GM21723 (cell line): Measurements from ENCODE around the gene HOXA3.

Experiments used
- ATAC-seq: cut with Tn5 transposase; IDR thresholded peaks from one replicate; pipeline ENCODE4 v1.9.1; 2021; ENCODE audit warnings: mild to moderate bottlenecking, moderate library complexity; ENCODE audit not compliant: unreplicated experiment

The HOXA3 gene

DNA sequence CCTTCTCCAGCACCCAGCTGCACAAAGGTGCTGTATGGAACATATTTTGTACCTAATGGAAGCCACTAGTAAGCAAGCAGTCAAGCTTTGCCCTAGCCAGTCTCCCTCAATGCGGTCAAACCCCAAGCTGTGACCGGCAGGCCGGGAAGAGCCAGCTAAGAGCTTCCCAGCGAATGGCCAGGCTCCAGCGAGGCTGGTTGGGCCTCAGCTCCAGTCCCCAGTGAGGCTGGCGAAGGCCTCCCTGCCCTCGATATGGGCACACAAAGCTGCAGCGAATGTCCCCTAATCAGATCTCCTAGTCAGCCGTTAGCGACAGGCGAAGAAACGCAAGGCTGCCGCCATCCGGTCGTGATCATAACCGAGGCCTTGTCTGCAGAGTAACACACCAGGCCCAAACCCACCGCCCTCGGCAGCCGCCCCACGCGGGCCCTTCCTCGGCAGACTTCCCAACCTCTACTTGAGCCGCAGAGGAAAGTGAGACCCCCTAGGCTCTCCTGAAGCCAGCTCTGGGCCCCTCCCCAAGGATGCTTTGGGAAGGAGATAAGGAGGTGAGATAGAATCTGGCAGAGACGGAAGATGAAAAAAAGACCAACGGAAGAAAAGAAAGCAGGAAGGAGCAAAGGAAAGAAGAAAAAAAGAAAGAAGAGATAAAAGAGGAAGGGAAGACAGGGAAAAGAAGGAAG lies 16.0 kb upstream of the HOXA3 start:
- ATAC-seq: no peak

DNA sequence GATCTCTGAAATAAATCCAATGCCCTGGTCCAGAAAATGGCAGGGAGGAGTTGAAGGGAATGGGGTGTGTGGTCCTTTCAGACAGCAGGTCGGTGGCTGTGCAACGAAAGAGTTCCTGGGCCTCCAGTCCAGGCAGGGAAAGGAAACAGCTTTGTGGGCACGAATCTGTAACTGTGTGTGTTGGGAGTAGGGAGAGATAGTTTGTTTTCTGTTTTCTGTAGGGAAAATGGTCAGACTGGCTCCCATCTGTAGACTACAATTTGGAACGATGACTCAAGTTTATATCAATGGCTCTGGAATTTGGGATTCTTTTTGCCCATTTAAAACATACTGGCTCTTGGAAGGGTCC lies 15.5 kb upstream of the HOXA3 start:
- no peak for ATAC-seq

DNA sequence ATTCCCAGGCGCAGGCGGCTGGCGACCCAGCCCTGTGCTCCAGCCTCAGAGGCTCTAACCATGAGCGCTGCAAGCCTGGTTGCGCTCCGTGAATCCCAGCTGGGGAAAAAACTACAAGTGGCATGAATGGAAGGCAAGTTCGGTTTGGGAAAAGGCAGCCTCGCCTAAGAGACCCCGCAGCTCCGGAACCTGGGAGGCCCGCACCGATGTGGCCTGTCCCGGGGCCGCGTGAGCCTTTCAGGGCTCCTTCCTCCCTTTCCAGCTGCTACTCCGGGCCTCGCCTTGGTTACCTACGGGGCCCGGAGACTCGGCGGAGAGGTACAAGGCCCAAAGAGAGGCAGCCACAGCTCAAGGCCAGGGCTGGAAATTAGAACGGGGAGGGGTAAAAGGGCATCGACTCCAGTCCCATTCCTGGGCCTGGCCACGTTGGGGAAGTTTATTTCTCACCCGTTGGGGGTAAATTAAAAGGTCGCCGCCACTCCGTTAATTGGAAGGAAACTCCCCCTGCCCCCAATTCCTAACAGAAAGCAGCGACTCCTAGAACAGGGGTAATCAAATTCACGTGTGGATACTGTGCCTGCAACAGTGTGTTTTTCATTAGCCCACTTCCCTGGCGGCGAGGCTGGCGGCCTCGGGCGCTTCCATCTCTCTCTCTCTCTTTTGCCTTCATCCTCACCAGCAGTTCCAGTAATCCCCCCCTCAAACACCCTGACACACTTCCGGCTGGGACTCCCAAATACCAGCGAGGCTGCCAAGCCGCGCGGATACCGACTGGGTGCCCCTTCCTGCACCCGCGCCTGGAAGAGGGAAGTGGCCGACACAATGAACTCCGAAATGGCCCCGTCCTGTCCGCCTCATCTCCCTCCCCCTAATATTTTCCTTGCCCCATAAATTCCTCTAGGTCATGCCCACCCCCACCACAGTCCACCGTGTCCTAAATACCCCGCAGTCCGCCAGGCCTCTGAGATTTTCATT lies 14.4 kb upstream of the HOXA3 start:
- no peak for ATAC-seq

DNA sequence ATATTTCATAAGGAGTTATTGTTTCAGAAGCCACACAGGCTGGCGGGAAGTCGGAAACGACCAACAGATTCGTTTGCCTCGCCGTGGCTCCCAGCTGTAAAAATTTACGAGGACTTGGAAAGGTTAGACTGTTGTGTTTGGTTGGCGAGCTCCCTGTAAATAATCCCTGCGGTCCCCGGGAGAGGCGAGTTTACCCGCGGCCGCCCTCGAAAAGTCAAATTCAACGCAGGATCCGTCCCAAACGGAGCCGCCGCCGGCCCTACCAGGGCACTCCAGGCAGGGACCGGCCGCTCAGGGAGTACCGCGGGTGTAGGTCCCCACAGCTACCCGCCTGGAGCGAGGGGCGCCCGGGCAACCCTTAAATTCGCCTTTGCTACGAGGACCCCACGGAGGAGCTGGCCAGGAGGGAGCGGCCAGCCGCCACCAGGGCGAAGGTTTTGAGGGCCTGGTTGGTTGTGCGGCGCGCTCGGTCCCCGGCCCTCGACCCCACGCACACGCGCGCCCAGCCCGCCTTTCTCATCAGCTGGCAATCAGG lies 13.7 kb upstream of the HOXA3 start:
- ATAC-seq: no peak

DNA sequence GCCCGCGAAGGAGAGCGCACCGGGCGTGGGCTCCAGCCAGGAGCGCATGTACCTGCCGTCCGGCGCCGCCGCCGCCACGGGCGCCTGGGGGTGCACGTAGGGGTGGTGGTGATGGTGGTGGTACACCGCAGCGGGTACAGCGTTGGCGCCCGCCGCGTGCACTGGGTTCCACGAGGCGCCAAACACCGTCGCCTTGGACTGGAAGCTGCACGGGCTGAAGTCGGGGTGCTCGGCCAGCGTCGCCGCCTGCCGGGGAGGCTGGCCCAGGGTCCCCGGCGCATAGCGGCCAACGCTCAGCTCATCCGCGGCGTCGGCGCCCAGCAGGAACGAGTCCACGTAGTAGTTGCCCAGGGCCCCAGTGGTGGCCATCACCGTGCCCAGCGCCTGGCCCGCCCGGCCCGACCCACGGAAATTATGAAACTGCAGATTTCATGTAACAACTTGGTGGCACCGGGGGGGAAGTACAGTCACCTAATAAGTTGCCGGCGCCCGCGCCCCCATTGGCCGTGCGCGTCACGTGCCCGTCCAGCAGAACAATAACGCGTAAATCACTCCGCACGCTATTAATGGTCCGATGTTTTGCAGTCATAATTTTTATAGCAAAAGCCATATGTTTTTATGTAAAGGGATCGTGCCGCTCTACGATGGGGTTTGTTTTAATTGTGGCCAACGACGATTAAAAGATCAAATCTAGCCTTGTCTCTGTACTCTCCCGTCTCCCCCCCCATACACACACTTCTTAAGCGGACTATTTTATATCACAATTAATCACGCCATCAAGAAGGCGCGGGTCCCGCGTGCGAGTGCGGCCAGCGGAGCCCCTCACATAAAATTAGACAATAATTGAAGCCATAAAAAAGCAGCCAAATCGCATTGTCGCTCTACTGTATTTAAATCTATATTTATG lies 13.0 kb upstream of the HOXA3 start, which contains the start of gene HOXA9:
Gene HOXA9, minus strand, starts transcription at position 449 of the 907 bp plus-strand sequence. Its CDS starts 80 bp downstream, at position 369.
- no peak for ATAC-seq

DNA sequence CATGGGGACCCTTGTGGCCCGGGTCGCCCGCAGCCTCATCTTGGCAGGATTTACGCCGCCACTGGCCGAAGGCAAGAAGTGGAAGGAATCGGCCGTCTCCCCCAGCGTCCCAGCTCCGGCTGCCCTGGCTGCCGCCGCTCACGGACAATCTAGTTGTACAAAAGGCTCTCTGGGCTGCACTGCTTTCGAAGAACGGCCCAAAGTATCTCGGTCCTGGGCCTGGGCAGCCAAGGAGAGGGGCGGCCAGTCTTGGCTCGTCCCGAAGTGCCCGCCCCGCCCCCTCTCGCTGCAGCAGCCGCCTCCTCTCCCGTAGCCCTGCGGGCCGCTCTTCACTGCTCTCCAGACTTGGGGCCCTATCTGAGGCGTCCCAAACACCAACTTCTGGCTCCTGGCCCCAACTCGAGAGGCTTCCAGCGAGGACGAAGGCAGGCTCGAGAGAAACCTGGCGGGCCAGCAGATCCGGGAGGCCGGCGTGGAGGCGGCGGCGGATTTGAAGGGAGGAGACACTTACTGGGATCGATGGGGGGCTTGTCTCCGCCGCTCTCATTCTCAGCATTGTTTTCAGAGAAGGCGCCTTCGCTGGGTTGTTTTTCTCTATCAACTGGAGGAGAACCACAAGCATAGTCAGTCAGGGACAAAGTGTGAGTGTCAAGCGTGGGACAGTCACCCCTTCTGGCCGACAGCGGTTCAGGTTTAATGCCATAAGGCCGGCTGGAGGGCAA lies 12.1 kb upstream of the HOXA3 start:
- no peak for ATAC-seq

DNA sequence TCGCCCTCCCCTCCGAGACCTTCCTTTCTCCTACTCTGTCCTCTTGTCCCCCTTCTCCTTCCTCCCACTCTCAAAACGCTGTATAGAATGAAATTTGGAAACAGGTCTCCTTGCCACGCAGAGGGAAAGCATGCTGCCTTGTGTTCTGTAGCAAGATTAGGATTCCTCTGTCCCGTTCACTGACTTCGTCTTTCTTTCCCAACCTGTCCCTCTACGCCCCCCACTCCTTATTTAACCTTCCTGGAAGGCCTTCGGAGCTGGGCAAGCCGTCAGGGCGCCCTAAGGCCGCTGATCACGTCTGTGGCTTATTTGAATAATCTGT lies 11.6 kb upstream of the HOXA3 start:
- no peak for ATAC-seq

DNA sequence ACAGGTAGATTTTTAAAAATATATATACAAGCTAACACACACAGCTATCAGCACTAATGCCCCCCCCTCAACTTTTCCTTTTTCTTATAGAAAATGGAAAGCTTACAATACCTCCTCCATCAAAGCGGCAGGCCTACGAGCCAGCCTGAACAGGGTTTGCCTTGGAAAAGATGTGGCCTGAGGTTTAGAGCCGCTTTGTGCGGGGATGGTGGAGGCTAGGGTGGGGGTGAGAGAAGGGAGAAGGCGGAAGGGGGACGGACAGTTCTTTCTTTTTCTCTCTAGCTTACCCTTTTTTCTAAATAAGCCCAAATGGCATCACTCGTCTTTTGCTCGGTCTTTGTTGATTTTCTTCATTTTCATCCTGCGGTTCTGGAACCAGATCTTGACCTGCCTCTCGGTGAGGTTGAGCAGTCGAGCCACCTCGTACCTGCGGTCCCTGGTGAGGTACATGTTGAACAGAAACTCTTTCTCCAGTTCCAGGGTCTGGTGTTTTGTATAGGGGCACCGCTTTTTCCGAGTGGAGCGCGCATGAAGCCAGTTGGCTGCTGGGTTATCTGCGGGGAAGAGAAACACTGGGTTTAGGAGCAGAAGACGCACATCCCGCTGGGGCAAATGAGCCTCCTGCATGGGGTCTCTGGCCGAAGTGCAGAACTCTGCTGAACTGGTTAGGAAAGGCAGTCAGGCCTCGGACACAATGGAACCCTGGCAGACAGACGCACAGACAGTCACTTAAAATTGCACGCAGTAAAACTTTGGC lies 11.1 kb upstream of the HOXA3 start:
- ATAC-seq: no peak

DNA sequence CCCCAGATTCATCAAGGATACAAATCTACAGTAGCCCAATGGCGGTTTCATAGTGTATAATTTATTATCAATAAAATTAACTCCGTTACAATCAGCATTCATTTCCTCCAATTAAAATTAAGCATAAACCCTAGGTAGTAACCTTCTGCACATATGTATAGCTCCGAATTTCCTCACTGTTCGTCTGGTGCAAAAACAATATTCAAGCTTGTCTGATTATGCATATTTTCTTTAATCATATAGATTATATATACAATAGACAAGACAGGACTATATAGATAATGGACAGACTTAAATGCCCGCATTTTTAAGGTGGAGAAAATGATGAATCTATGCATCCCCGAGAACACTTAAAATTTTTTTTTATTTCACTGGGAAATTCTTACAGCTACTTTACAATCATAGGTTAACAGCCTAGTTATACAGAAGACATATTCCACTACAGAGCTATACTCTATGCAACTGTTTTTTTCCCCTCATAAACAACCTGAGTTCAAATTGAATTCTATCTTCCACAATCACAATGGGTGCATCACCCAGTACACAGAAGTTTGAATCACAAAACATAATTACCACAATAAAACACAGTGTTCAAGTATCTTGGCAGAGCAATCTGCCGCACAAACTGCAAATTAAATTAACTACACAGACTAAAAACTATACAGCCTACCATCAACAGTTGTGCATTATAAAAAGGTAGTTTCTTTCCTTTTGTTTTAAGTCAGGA lies 10.3 kb upstream of the HOXA3 start:
- ATAC-seq: no peak

DNA sequence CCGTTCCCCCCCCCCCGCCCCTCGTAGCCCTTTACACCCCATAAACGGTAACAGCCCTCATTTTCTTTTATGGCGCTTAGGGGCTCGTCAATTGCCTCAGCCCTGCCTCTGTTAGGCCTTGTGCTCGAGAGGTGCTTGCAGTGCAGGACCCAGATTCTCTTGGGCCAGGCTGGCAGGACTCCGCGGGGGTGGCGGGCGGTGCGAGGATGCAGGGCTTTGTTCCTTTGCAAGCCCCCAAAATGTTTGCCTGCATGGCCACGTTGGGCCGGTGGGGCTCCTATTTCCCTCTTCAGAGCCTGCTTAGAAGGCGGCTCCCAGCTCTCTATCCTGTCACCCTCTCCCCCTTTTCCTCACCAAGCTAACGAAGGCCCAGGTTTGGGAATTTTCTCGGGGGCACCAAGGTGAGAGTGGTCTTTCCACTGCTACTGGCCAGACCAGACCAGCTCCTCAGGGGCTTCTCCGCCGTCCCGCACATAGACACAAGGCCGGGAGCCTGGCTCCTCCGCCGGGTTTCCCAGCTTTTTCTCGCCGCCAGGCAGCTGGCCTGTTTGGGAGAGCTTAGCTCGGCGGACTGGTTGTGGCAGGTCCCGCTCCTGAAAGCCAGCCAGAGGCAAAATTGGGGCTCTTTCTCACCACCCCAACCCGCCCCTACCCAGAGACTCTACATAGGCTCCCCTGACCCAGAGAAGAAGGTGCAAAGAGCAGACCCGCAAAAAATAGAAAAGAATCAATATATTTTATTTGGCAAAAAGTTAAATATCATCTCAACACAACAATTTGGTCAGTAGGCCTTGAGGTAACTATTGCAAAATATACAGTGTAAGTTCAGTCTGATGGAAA lies 9.6 kb upstream of the HOXA3 start:
- no peak for ATAC-seq

DNA sequence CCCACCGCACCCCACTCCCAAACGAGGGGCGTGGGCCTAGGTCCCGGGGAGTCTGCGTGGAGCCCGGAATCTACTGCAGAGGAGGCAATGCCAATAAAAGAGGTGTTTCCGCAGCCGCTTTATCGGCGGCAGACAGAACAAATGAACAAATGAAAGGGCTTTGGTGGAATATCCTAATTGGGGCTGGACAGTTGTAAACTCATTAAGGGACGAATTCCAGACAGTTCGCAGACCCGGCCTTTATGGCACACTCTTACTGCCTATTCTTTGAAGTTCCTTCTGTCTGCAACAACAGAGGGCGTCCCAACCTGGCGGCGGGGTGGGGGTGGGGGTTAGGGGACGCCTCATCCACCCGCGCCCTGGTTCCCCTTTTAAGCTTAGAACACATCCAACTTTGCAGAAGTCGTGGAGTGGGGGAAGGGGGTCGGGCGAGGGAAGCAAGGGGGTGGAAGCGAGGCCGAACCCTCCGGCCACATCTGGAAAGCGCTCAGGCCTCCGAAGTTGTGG lies 8.9 kb upstream of the HOXA3 start:
- no peak for ATAC-seq

DNA sequence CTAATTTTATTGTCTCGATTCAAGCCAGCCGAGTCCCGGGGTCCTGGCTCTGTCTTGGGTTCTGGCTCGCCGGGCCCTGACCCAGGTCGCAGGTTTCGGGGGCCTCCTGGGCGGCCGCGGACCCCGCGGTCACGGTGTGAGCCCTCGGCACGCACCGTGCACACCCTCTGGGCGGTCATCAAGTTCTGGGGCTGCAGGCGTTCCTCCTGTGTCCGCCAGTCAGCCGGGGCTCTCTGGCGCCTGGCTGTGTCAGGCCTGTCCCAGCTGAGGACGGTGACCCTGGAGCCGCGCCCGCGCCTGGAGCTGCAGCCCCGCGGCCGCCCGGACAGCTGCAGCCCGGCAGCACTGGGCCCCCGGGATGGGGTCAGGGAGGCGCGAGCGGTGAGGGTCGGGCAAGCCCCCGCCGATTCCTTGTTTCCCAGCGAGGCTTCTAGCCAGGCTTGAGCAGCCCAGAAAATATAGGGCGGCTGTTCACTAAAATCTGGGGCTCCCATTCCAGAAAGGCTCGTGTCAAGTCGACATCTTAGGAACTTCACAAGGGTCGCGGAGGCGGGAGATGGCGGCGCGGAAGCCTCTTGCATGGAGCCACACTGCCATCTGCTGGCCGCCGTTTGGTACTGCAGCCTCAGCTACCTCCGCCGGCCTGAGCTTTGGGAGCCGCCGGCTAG lies 8.3 kb upstream of the HOXA3 start:
- peak; percentile 65 for ATAC-seq

DNA sequence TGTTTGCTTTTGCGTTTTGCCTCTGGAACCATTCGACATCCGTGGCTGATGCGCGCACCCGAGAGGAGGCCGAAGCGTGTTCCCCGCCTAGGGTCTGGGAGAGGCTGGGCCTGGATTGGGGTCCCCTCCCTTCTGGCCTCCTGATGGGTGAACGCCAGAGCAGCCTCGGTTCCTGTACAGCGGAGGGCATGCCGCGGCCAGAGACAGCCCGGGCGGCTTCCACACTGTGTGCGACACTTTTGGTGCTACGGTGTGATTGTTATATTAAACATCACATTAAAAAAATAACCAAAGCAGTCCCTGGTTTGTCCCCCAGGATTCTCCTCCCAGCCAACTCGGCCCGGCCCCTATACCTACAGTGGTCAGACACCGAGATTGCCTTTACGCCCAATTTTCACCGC lies 7.8 kb upstream of the HOXA3 start:
- ATAC-seq: peak; percentile 21

DNA sequence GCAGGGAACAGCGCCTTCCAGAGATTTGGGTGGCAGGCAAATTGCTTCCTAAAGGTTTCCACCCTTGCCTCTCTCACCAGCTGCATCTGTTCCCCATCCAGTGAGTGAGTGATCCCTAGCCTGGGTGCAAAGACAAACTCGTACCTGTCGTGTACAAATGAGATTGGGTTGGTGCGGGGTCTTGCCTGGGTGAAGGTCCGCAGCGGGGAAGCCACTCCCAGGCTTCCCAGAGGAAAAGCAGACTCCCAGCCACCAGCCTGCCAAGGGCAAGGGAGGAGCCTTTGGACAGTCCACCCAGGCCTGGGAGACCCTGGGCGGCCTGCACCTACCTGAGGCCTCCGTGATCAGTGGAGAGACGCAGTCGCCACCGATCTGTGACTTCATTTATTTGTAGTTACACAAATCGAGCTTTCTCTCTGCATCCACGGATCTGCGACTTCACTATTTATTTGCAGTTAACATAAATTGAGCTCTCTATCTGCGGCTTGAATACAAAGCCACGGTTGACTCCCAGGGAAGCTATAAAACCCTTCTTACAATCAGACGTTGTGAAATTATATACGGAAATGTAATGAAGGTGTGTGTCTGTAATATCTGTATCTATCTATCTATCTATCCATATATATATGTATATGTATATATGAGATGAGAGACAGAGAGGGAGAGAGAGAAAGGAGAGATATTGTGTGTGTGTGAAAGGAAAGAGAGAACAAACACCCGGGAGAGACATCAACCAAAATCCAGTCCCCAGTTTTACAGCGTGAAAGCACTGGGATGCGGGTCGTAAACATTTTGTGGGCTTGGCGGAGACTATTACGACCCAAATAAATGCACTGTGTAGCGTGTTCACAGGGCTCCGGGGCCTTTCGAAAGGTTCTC lies 7.1 kb upstream of the HOXA3 start:
- ATAC-seq: no peak

DNA sequence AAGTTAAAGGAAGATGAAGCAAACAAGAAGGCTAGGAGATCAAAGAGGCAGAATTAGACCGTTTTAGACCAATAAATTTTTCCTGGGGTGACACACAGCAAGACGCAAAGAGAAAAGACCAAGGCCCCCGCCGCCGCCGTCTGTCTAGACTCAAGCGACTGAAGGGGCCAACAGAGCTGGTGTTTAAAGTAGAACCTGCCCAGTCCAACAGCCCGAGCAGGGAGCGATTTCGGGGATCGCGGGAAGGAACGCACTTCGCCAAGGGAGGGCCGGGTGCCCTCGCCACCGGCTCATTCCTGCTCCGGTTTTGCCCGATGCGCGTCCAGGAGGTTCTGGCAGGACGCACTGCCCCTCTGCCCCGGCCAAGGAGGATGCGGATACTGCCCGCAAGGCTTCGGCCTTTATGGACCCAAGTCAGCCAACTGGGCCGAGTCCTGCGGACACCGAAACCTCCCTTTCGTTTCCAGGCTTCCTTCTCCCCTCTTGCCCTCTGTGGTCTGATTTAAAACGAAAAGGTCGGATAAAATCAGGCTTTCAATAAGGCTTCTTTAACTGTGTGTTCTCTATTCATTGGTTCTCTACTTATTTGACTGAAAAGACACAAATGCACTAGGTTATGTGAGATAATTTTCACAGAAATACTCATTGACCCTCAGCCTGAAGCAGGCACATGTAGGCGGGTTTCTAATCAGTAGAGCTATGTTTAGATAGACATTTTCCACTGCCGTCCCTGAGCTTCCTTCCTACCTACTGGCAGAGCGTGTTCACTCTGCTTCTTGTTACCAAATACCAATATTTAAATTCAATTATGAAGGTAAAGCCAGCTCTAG lies 6.3 kb upstream of the HOXA3 start:
- no peak for ATAC-seq
